Suprapubic skin (tissue), 4 donors: ENCODE results near the gene HNRNPUL2. TPM values are rescaled to one million over a fixed set of nuclear protein-coding genes. Genes with fewer than 3 reads are reported as not detected.
A peak's percentile ranks its signal among the peaks of the same experiment; 100 is the strongest.
"Not testable (repeated sequence)": the region's sequence is repeated elsewhere in the genome, so short reads cannot be mapped to it uniquely, and the experiment has no call there.

ENCODE experiments used
- DNase-seq, 2 donors: peaks; one replicate each; pipeline ENCODE4 v3.0.0-alpha.2; 2019; ENCODE audit warnings: low spot score in 2 of 2
- H3K27ac ChIP-seq: fragments of 200-600 bp; sonication (generic); one replicate; pipeline ENCODE4 v1.5.1; 2019
- H3K27me3 ChIP-seq: fragments of 200-600 bp; sonication (generic); one replicate; pipeline ENCODE4 v1.5.1; 2019
- H3K36me3 ChIP-seq: fragments of 200-600 bp; sonication (generic); one replicate; pipeline ENCODE4 v1.5.1; 2019
- H3K4me1 ChIP-seq: fragments of 200-600 bp; sonication (generic); one replicate; pipeline ENCODE4 v1.5.1; 2019
- H3K4me3 ChIP-seq: fragments of 200-600 bp; sonication (generic); one replicate; pipeline ENCODE4 v1.5.1; 2019; ENCODE audit warnings: mild to moderate bottlenecking
- H3K9me3 ChIP-seq: fragments of 200-600 bp; sonication (generic); one replicate; pipeline ENCODE4 v1.5.1; 2019
- EP300 ChIP-seq: sonication (generic); formaldehyde crosslinking; IDR thresholded peaks from one replicate; pipeline ENCODE4 v1.6.1; 2017; ENCODE audit warnings: antibody characterized with exemption
- POLR2A ChIP-seq, 2 donors: fragments of 450-650 bp; IDR thresholded peaks; one replicate each; pipeline ENCODE4 v1.6.1; 2017; ENCODE audit warnings: antibody characterized with exemption in 2 of 2, mild to moderate bottlenecking in 2 of 2, moderate library complexity in 2 of 2
- POLR2AphosphoS5 ChIP-seq, 3 donors: sonication (generic); formaldehyde crosslinking; IDR thresholded peaks; one replicate each; pipeline ENCODE4 v1.6.1; 2017; ENCODE audit warnings: antibody characterized with exemption in 3 of 3
- WGBS: methylation state at CpG from one replicate; pipeline ENCODE4 v1.1.5; 2018; 5-methylcytosine and 5-hydroxymethylcytosine counted together
- total RNA-seq, 4 donors: library from RNA; depleted of rRNA; stranded (reverse); fragments of >200 nt; gene quantifications; one replicate each; pipeline ENCODE4 v1.1.0, GENCODE V29; 2016
- TF ChIP-seq, protein P1 (sequence below), 2 donors: fragments of 200-600 bp in 1 of 2; fragments of 450-650 bp in 1 of 2; sonication (generic) in 1 of 2; IDR thresholded peaks; one replicate each; pipeline ENCODE4 v1.5.1; 2016 to 2019; ENCODE audit warnings: antibody characterized with exemption in 2 of 2, mild to moderate bottlenecking in 1 of 2, moderate library complexity in 1 of 2

Gene HNRNPUL2
- total RNA-seq, 4 donors from 2014 or later: 21.1 to 51.5 (median 33.6) TPM

DNA sequence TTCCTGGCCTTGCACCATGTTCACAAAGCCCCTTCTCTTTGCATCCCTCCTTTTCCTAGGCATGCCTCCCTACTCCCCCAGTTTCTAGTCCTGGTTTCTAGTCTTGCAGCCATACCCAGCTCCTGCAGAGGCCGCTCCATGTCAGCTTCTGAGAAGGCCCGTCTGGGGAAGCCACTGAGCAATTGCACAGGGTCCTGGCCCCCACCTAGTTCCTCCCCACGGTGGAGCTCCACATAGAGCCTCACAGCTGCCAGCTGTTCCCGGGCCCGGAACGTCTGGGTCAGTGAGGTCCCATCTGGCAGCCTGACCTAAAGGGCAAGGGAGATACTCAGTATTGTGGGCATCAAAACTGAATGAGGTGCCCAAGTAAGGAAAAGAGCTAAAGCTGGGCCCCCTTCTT is 50.6 kb downstream of the HNRNPUL2 start:
- no peak for TF ChIP-seq POLR2AphosphoS5 (IDR thresholded peaks at IDR 0.05)
- no peak for TF ChIP-seq EP300
- TF ChIP-seq POLR2A (IDR thresholded peaks at IDR 0.05): no peak
- TF ChIP-seq, protein P1, sequence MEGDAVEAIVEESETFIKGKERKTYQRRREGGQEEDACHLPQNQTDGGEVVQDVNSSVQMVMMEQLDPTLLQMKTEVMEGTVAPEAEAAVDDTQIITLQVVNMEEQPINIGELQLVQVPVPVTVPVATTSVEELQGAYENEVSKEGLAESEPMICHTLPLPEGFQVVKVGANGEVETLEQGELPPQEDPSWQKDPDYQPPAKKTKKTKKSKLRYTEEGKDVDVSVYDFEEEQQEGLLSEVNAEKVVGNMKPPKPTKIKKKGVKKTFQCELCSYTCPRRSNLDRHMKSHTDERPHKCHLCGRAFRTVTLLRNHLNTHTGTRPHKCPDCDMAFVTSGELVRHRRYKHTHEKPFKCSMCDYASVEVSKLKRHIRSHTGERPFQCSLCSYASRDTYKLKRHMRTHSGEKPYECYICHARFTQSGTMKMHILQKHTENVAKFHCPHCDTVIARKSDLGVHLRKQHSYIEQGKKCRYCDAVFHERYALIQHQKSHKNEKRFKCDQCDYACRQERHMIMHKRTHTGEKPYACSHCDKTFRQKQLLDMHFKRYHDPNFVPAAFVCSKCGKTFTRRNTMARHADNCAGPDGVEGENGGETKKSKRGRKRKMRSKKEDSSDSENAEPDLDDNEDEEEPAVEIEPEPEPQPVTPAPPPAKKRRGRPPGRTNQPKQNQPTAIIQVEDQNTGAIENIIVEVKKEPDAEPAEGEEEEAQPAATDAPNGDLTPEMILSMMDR (IDR thresholded peaks at IDR 0.05): no peak
- Histone ChIP-seq H3K36me3 (peaks cover 28% of the 10 kb centered on the region), H3K4me3 (no peak overlapping the region), H3K27me3 (no peaks in the 10 kb centered on the region), H3K4me1 (peaks cover 56% of the 10 kb centered on the region), H3K27ac (no peak overlapping the region), H3K9me3 (no peaks in the 10 kb centered on the region)
- 43% methylated on average over 6 of the region's 6 CpGs for WGBS
- no peak for DNase-seq

DNA sequence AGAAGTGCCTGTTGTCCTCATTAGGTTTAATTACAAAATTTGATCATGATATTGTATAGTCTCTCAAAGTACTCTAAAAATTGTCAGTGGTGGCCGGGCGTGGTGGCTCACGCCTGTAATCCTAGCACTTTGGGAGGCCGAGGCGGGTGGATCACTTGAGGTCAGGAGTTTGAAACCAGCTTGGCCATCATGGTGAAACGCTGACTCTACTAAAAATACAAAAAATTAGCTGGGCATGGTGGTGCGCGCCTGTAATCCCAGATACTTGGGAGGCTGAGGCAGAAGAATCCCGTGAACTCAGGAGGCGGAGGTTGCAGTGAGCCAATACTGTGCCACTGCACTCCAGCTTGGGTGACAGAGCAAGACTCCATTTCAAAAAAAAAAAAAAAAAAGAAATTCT is 51.8 kb downstream of the HNRNPUL2 start:
- H3K36me3 ChIP-seq: peaks cover 28% of the 10 kb centered on the region
- not testable (repeated sequence) for H3K4me3 ChIP-seq, DNase-seq, H3K27me3 ChIP-seq, H3K27ac ChIP-seq, H3K9me3 ChIP-seq
- peaks cover 54% of the 10 kb centered on the region for H3K4me1 ChIP-seq
- 97% methylated on average over 10 of the region's 10 CpGs for WGBS

GRCh38 chr11:62673196-62673525 is 54.1 kb downstream of the HNRNPUL2 start:
- Histone ChIP-seq H3K4me1 (peaks cover 50% of the 10 kb centered on the region), H3K4me3 (no peak overlapping the region), H3K36me3 (peaks cover 28% of the 10 kb centered on the region), H3K9me3 (no peaks in the 10 kb centered on the region), H3K27ac (no peak overlapping the region), H3K27me3 (no peaks in the 10 kb centered on the region)
- no peak for DNase-seq
- no peak for TF ChIP-seq POLR2A (IDR thresholded peaks at IDR 0.05)
- TF ChIP-seq POLR2AphosphoS5 (IDR thresholded peaks at IDR 0.05): no peak
- TF ChIP-seq, protein P1 (IDR thresholded peaks at IDR 0.05): no peak
- TF ChIP-seq EP300: no peak
- 80% methylated on average over 2 of the region's 2 CpGs for WGBS

DNA sequence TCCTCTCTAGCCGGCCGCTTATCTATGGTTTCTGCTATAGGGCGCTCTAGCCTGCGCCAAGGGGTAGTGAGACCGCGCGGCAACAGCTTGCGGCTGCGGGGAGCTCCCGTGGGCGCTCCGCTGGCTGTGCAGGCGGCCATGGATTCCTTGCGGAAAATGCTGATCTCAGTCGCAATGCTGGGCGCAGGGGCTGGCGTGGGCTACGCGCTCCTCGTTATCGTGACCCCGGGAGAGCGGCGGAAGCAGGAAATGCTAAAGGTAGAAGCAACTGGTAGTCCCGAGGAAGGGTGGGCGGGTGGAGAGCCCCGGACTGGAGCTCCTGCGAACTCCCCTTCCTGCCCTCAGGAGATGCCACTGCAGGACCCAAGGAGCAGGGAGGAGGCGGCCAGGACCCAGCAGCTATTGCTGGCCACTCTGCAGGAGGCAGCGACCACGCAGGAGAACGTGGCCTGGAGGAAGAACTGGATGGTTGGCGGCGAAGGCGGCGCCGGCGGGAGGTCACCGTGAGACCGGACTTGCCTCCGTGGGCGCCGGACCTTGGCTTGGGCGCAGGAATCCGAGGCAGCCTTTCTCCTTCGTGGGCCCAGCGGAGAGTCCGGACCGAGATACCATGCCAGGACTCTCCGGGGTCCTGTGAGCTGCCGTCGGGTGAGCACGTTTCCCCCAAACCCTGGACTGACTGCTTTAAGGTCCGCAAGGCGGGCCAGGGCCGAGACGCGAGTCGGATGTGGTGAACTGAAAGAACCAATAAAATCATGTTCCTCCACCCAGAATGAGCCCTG is 55.5 kb downstream of the HNRNPUL2 start, which contains the start of the genes LBHD1 and UQCC3:
Gene LBHD1, minus strand, starts transcription at position 660 of the 782 bp plus-strand sequence. CDS start 2,236 bp downstream, outside the sequence.
Gene UQCC3, plus strand, starts transcription at position 66 of the 782 bp plus-strand sequence. Its CDS starts 73 bp downstream, at position 139.
- peak within 1 kb of the TSS; percentile 86 for H3K4me3 ChIP-seq
- H3K27ac ChIP-seq: peak within 1 kb of the TSS; percentile 89
- 3% methylated on average over 10 of the region's 59 CpGs for WGBS
- H3K36me3 ChIP-seq: peaks cover 20% of the 10 kb centered on the region
- TF ChIP-seq POLR2AphosphoS5 (IDR thresholded peaks at IDR 0.05) (peak in 1 of 3 donors; percentile 23), EP300 (no peak), POLR2A (IDR thresholded peaks at IDR 0.05) (peak in 1 of 2 donors; percentile 50)
- TF ChIP-seq, protein P1 (IDR thresholded peaks at IDR 0.05): no peak
- peak; percentile 85 to 89 for DNase-seq
- H3K27me3 ChIP-seq: no peaks in the 10 kb centered on the region
- H3K9me3 ChIP-seq: no peaks in the 10 kb centered on the region
- H3K4me1 ChIP-seq: peaks cover 49% of the 10 kb centered on the region

DNA sequence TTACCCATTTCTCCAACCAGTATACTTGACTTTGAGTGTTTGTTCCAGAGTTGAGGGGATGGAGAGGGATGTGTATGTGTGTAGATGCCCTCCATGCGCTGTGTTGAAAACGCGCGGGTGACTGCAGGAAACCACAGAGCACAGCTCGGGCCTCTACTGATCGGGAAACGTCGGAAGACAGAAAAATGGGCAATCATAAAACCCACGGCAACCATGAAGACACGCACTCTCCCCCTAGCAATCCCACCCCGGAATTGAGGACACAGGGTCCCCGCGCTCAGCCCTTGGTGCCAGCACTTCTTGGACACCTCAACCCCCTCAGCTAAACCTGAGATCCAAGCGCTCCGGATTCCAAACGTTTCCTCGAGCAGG is 56.0 kb downstream of the HNRNPUL2 start:
- DNase-seq: no peak
- Histone ChIP-seq H3K4me3 (peak overlapping the region; percentile 86), H3K27me3 (no peaks in the 10 kb centered on the region), H3K36me3 (peaks cover 18% of the 10 kb centered on the region), H3K4me1 (peaks cover 53% of the 10 kb centered on the region), H3K27ac (peak overlapping the region; percentile 89), H3K9me3 (no peaks in the 10 kb centered on the region)
- no peak for TF ChIP-seq POLR2AphosphoS5 (IDR thresholded peaks at IDR 0.05)
- 0% methylated on average over 13 of the region's 17 CpGs for WGBS

DNA sequence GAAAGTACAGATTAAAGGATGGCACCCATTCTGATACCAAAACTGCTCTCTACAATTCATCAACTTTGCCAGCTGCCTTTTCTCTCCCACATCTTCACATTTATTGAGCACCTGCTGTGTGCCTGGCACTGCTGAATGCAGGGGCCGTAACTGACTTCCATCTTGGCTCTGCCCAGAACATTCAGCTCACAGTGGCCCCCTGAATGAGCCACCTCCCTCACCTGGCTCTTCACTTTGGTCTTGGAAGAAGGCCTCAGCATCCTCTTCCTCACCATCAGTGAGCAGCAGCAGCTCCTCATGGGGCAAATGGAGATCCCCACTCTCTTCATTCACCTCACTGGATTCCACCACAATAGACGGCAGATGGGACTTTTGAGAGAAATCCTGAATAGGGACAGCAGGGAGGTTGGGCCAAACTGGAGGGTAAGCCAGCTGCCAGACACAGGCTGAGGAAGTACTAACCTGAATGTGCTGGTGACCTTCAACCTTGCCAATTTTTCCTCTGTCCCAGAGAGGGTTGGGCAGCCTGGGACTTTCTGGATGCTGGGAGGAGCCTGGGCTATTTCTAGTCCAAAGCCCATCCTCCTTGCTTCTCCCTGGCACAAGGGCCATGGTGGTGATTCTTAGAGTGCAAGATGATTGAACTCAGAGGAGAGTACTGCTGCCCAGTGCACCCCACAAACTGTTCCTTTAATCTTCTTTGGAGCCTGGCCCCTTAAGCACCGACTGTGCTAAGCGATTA is 57.7 kb downstream of the HNRNPUL2 start:
- Histone ChIP-seq H3K36me3 (peaks cover 8% of the 10 kb centered on the region), H3K27me3 (no peaks in the 10 kb centered on the region), H3K9me3 (no peaks in the 10 kb centered on the region), H3K4me3 (no peak overlapping the region), H3K4me1 (peaks cover 60% of the 10 kb centered on the region), H3K27ac (no peak overlapping the region)
- DNase-seq: no peak
- no peak for TF ChIP-seq EP300
- TF ChIP-seq POLR2A (IDR thresholded peaks at IDR 0.05): no peak
- no peak for TF ChIP-seq POLR2AphosphoS5 (IDR thresholded peaks at IDR 0.05)
- TF ChIP-seq, protein P1 (IDR thresholded peaks at IDR 0.05): no peak
- WGBS: 75% methylated on average over 4 of the region's 4 CpGs
